HS-5 (cell line): Measurements from ENCODE around the gene ZDHHC6.
"Not testable (repeated sequence)": the region's sequence is repeated elsewhere in the genome, so short reads cannot be mapped to it uniquely, and the experiment has no call there.

Source experiments
- DNase-seq: peaks from one replicate; pipeline ENCODE4 v3.0.0-alpha.2; 2012; ENCODE audit warnings: low read depth

Gene ZDHHC6

GRCh38 chr10:112390125-112390703, 56.5 kb downstream of the ZDHHC6 start:
- DNase-seq, result no peak

DNA sequence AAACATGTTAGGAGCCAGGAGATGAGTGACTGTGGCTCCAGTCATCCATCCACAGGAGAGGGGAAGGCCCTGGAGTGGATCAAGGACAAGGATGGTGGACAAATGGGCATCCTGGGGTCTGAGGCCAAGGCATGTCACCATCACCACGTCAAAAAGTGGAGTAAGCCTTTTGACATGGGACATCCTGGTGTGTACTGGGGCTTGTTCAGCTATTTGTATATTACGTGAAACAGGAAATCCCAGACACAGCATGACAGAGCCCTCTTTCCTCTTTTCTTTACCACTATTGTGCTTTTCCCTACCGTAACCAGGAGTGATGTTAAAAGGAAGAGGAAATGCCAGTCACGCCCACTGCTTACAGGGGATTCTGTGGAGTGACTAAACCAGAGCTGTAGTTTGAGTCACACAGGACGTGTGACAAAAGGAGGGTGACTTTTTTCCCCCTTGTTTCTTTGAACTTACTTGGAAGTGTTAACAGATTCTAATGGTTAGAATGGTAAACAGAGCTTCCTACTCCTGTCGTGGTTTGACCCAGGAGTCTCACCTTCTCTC, 57.4 kb downstream of the ZDHHC6 start:
- peak; percentile 58 for DNase-seq

GRCh38 chr10:112388548-112388947, 58.2 kb downstream of the ZDHHC6 start:
- no peak for DNase-seq

GRCh38 chr10:112388056-112388455, 58.7 kb downstream of the ZDHHC6 start:
- DNase-seq, result not testable (repeated sequence)

GRCh38 chr10:112385201-112385600, 61.5 kb downstream of the ZDHHC6 start:
- no peak for DNase-seq

DNA sequence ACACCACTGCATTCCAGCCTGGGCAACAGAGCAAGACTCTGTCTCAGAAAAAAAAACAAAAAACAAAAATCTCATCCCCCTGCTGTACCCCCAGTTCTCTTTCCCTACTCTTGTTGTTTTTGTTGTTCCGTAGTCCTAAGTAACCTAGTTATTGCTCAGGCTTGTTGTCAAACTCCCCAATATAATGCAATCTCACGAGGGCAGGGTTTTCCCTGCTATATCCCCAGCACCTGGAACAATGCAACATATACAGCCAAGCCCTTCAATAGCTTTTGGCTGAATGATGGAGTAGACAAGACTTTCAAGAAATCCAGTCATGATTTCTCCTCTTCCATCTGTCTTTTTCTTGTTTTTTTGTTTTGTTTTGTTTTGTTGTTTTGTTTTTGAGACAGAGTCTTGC, 62.6 kb downstream of the ZDHHC6 start:
- DNase-seq, result no peak

DNA sequence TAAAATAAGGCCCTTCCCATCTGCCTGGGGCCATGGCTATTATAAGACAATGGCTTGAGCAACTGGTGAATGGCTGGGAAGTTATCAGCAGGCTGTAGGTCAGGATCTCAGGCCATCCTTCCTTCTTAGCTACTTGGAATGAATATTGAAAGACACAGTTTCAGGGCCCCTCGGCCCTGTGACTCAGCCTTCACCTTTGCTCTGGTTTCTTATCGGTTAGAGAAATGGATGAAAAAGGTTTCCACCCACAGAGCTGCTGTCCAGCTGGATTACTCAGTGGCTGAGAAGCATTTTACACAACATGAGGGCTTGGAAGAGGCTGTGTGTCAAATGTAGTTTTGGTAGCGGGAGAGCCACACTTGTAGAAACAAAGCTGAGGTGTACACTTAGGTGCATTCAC, 63.4 kb downstream of the ZDHHC6 start:
- DNase-seq, result peak; percentile 63

- no peak for DNase-seq
These were observed 64.0 kb downstream of the ZDHHC6 start for GRCh38 chr10:112382515-112383235.
